ENCODE measurements around the gene COL3A1. TPM values are rescaled to one million over a fixed set of nuclear protein-coding genes. Genes with fewer than 3 reads are reported as not detected.

COL3A1 gene
- total and polyA plus RNA-seq, 2 of the 8 experiments (the other 6 are each of a cell fraction or from before 2014, with no cell fraction given) = 0.07 to 0.11 TPM

DNA sequence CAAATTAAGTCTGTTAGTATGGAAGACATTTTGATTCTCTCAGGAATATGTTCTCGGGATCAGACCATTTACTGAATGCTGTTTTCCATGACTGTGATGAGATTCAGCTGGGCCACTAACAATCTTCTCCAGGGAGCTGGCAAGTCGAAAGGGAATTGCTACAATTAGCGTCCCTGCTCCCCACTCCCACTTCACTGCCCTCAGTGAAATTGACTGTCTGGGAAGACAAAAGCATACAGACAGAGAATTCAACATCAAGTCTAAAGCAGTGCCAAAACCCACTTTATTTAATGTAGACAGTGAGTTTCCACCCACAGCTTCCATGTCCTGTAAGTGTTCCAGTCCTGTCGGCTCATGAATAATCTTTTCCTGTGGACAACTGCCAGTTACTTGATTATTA is 34.0 kb upstream of the COL3A1 start:
- H2AFZ ChIP-seq (ENCODE audit: low read length) = no peak overlapping the region
- no peaks in the 10 kb centered on the region for H3K79me2 ChIP-seq (ENCODE audit: control insufficient read depth in 1 of 2, insufficient read depth in 2 of 2, low read length in 2 of 2)
- H3K4me1 ChIP-seq (replicated peaks in 1 of 4; ENCODE audit: control insufficient read depth in 3 of 4, insufficient read depth in 4 of 4, low read length in 3 of 4) = no peaks in the 10 kb centered on the region
- no peak overlapping the region for H2BK20ac ChIP-seq (ENCODE audit: low read length)
- H2BK15ac ChIP-seq (ENCODE audit: low read length) = no peak overlapping the region
- H4K91ac ChIP-seq (replicated peaks; ENCODE audit: insufficient read length, low read length) = no peak overlapping the region
- ChIA-PET POLR2A (ENCODE audit: partially characterized antibody) (no interaction called here), CTCF (ENCODE audit: partially characterized antibody) (no interaction called here)
- WGBS, 2 experiments (ENCODE audit: extremely low coverage in 1 of 2, insufficient coverage in 1 of 2, insufficient read length in 1 of 2, insufficient replicate concordance in 2 of 2, low coverage in 1 of 2, low lambda C conversion rate in 2 of 2, missing lambda C conversion rate in 1 of 2) = 86% methylated on average over 4 of the region's 4 CpGs; no CpG with 5 or more reads in 1 of the 2 experiments
- no peak overlapping the region for H3K4me3 ChIP-seq (ENCODE audit: extremely low read depth in 1 of 4, insufficient read depth in 2 of 4, low read depth in 3 of 4, low read length in 4 of 4)
- H3K9me3 ChIP-seq (ENCODE audit: insufficient read depth in 2 of 2, low read depth in 1 of 2, low read length in 1 of 2) = peaks cover 0 to 12% of the 10 kb centered on the region in 2 experiments; a peak in 2 of 4 replicates
- no peaks in the 10 kb centered on the region for H3K79me1 ChIP-seq (ENCODE audit: low read depth, low read length)
- H4K5ac ChIP-seq (ENCODE audit: insufficient read length, low read depth, low read length) = no peak overlapping the region
- H2BK120ac ChIP-seq (replicated peaks; ENCODE audit: low read depth, low read length) = no peak overlapping the region
- H3K23me2 ChIP-seq (ENCODE audit: low read depth, low read length) = no peaks in the 10 kb centered on the region
- DNase-seq (ENCODE audit: low read depth in 1 of 2, low spot score in 2 of 2) (no peak), FAIRE-seq (no peak)
- H4K8ac ChIP-seq (ENCODE audit: extremely low read depth, insufficient read depth, low read length) = no peak overlapping the region
- no peak overlapping the region for H3K18ac ChIP-seq (ENCODE audit: extremely low read depth, low read length)
- H3K4ac ChIP-seq (replicated peaks; ENCODE audit: insufficient read length, low read depth, low read length) = no peak overlapping the region
- H2BK12ac ChIP-seq (ENCODE audit: low read depth, low read length) = no peak overlapping the region
- no peak overlapping the region for H2BK5ac ChIP-seq (ENCODE audit: low read depth, low read length)
- H3K4me2 ChIP-seq (ENCODE audit: insufficient read depth in 1 of 2, low read depth in 2 of 2, low read length in 2 of 2) = no peak overlapping the region
- no peak overlapping the region for H3K27ac ChIP-seq (ENCODE audit: low read depth, low read length)
- no peak overlapping the region for H3K56ac ChIP-seq (replicated peaks; ENCODE audit: insufficient read length, low read depth, low read length)
- H3K14ac ChIP-seq (ENCODE audit: insufficient read length) = no peak overlapping the region
- no peak overlapping the region for H3K23ac ChIP-seq (ENCODE audit: insufficient read length)
- H3K9ac ChIP-seq (replicated peaks in 1 of 4; ENCODE audit: extremely low read depth in 1 of 4, low read depth in 3 of 4, low read length in 3 of 4) = no peak overlapping the region
- H3K27me3 ChIP-seq (replicated peaks in 1 of 4; ENCODE audit: control insufficient read depth in 3 of 4, extremely low read depth in 1 of 4, insufficient read depth in 3 of 4, low read length in 3 of 4) = no peaks in the 10 kb centered on the region
- no peaks in the 10 kb centered on the region for H4K20me1 ChIP-seq (replicated peaks in 1 of 2; ENCODE audit: control insufficient read depth in 1 of 2, insufficient read depth in 2 of 2, low read length in 2 of 2)
- H2AK5ac ChIP-seq (ENCODE audit: low read depth, low read length) = no peak overlapping the region
- H3K36me3 ChIP-seq (ENCODE audit: control insufficient read depth in 2 of 4, insufficient read depth in 4 of 4, low read length in 3 of 4) = peaks cover 0 to 6% (median 0%) of the 10 kb centered on the region in 4 experiments; a peak in 2 of 8 replicates
- TF ChIP-seq, protein P1, sequence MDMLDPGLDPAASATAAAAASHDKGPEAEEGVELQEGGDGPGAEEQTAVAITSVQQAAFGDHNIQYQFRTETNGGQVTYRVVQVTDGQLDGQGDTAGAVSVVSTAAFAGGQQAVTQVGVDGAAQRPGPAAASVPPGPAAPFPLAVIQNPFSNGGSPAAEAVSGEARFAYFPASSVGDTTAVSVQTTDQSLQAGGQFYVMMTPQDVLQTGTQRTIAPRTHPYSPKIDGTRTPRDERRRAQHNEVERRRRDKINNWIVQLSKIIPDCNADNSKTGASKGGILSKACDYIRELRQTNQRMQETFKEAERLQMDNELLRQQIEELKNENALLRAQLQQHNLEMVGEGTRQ (IDR thresholded peaks at IDR 0.05; ENCODE audit: low read length) = no peak
- TF ChIP-seq MAFK (IDR thresholded peaks at IDR 0.05; ENCODE audit: low read depth, low read length) (no peak), CREB1 (IDR thresholded peaks at IDR 0.05) (no peak), GABPA (IDR thresholded peaks at IDR 0.05; ENCODE audit: borderline replicate concordance, insufficient read depth, low read length) (no peak), EP300 (IDR thresholded peaks at IDR 0.05; ENCODE audit: borderline replicate concordance in 1 of 2, low read depth in 2 of 2, low read length in 2 of 2) (no peak), EGR1 (IDR thresholded peaks at IDR 0.05; ENCODE audit: borderline replicate concordance, low read depth, low read length) (no peak), JUND (IDR thresholded peaks at IDR 0.05; ENCODE audit: low read length) (no peak), NRF1 (IDR thresholded peaks at IDR 0.05; ENCODE audit: low read depth, low read length) (no peak), SRF (IDR thresholded peaks at IDR 0.05; ENCODE audit: low read depth, low read length) (no peak), SP4 (IDR thresholded peaks at IDR 0.05; ENCODE audit: low read length) (no peak), YY1 (IDR thresholded peaks at IDR 0.05; ENCODE audit: low read depth, low read length) (no peak), RFX5 (IDR thresholded peaks at IDR 0.05; ENCODE audit: borderline replicate concordance, low read depth, low read length) (no peak)
- TF ChIP-seq, protein P2, sequence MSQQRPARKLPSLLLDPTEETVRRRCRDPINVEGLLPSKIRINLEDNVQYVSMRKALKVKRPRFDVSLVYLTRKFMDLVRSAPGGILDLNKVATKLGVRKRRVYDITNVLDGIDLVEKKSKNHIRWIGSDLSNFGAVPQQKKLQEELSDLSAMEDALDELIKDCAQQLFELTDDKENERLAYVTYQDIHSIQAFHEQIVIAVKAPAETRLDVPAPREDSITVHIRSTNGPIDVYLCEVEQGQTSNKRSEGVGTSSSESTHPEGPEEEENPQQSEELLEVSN (IDR thresholded peaks at IDR 0.05) = no peak
- TF ChIP-seq, protein P3, sequence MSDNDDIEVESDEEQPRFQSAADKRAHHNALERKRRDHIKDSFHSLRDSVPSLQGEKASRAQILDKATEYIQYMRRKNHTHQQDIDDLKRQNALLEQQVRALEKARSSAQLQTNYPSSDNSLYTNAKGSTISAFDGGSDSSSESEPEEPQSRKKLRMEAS (IDR thresholded peaks at IDR 0.05) = no peak

All from H1 (cell line).